ENCODE measurements around the gene TUSC2.

GRCh38 chr3:50326182-50326541 is 1.9 kb downstream of the TUSC2 start:
- TF ChIP-seq CTCF (IDR thresholded peaks at IDR 0.05; ENCODE audit: control extremely low read depth in 1 of 3, insufficient read depth in 1 of 3, low read depth in 1 of 3, low read length in 3 of 3) (no peak), CHD2 (IDR thresholded peaks at IDR 0.05; ENCODE audit: low read length) (no peak)
